CD14-positive monocyte (primary cell): ENCODE results near the gene IVD. TPM values are rescaled to one million over a fixed set of nuclear protein-coding genes. Genes with fewer than 3 reads are reported as not detected.

Experiments
- DNase-seq, 3 donors: peaks; one replicate each; pipeline ENCODE4 v3.0.0-alpha.2; 2011 to 2022
- H2AFZ ChIP-seq: 2 replicates; pipeline ENCODE4 v1.6.0; 2012; ENCODE audit warnings: mild to moderate bottlenecking, low read depth, low read length, inconsistent platforms; ENCODE audit not compliant: insufficient read depth, poor library complexity, severe bottlenecking
- H3K27ac ChIP-seq, 2 donors: 1 replicate in 1 of 2; 2 replicates in 1 of 2; pipeline ENCODE4 v1.5.1; 2012 to 2013; ENCODE audit warnings: low read length in 2 of 2, control low read depth in 1 of 2, inconsistent platforms in 1 of 2, low read depth in 1 of 2, mild to moderate bottlenecking in 1 of 2
- H3K27me3 ChIP-seq, 2 donors: one replicate each; pipeline versions ENCODE4 v1.6.0 to v1.6.1; 2011 to 2013; ENCODE audit warnings: low read length in 2 of 2; ENCODE audit not compliant: control insufficient read depth in 2 of 2, insufficient read depth in 2 of 2
- H3K36me3 ChIP-seq, 2 donors: replicated peaks in 1 of 2; 1 replicate in 1 of 2; 2 replicates in 1 of 2; pipeline versions ENCODE4 v1.5.1 to v1.6.1; 2012 to 2013; ENCODE audit warnings: low read length in 2 of 2, control low read depth in 1 of 2, inconsistent platforms in 1 of 2, mild to moderate bottlenecking in 1 of 2; ENCODE audit not compliant: insufficient read depth in 2 of 2, control insufficient read depth in 1 of 2
- H3K4me1 ChIP-seq, 2 donors: 1 replicate in 1 of 2; 2 replicates in 1 of 2; pipeline versions ENCODE4 v1.5.1 to v1.6.1; 2012 to 2013; ENCODE audit warnings: low read length in 2 of 2, control low read depth in 1 of 2, inconsistent platforms in 1 of 2, mild to moderate bottlenecking in 1 of 2, moderate library complexity in 1 of 2; ENCODE audit not compliant: insufficient read depth in 2 of 2, control insufficient read depth in 1 of 2
- H3K4me2 ChIP-seq: replicated peaks from 2 replicates; pipeline ENCODE3; 2012; ENCODE audit warnings: low read length, moderate library complexity, mild to moderate bottlenecking; ENCODE audit not compliant: poor library complexity, severe bottlenecking; ENCODE audit errors: extremely low read depth
- H3K4me3 ChIP-seq, 3 experiments: fragments of 200-600 bp in 1 of 3; sonication (generic) in 1 of 3; replicated peaks in 1 of 3; 1 replicate in 2 of 3; 2 replicates in 1 of 3; pipeline ENCODE4 v1.5.1; 2011 to 2013; ENCODE audit warnings: low read length in 3 of 3, mild to moderate bottlenecking in 3 of 3, control low read depth in 2 of 3, low read depth in 2 of 3, inconsistent platforms in 1 of 3, moderate library complexity in 1 of 3
- H3K79me2 ChIP-seq: 2 replicates; pipeline ENCODE4 v1.6.0; 2012; ENCODE audit warnings: mild to moderate bottlenecking, control low read depth, inconsistent platforms, low read length, moderate library complexity; ENCODE audit not compliant: insufficient read depth
- H3K9ac ChIP-seq: 2 replicates; pipeline ENCODE4 v1.6.0; 2017; ENCODE audit warnings: low read length, mild to moderate bottlenecking; ENCODE audit not compliant: insufficient read depth, poor library complexity, severe bottlenecking
- H3K9me3 ChIP-seq, 2 donors: replicated peaks in 1 of 2; 1 replicate in 1 of 2; 2 replicates in 1 of 2; pipeline versions ENCODE4 v1.5.1 to v1.6.1; 2012 to 2013; ENCODE audit warnings: low read length in 2 of 2, control low read depth in 1 of 2; ENCODE audit not compliant: control insufficient read depth in 1 of 2, insufficient read depth in 1 of 2
- H4K20me1 ChIP-seq: 2 replicates; pipeline ENCODE4 v1.6.0; 2012; ENCODE audit warnings: mild to moderate bottlenecking, low read length, control low read depth, moderate library complexity; ENCODE audit not compliant: insufficient read depth
- H3K27ac Mint-ChIP-seq, 7 donors: one replicate each; pipeline ENCODE4 v1.8.0; 2020; ENCODE audit warnings: mild to moderate bottlenecking in 7 of 7, mixed read lengths in 7 of 7, moderate library complexity in 6 of 7, inconsistent platforms in 2 of 7
- H3K27me3 Mint-ChIP-seq, 3 donors: one replicate each; pipeline ENCODE4 v1.8.0; 2021 to 2022; ENCODE audit warnings: low read depth in 3 of 3, mild to moderate bottlenecking in 3 of 3, mixed read lengths in 3 of 3, moderate library complexity in 3 of 3, inconsistent platforms in 1 of 3
- H3K36me3 Mint-ChIP-seq, 2 donors: one replicate each; pipeline ENCODE4 v1.8.0; 2020; ENCODE audit warnings: mixed read lengths in 2 of 2, inconsistent platforms in 1 of 2, mild to moderate bottlenecking in 1 of 2
- H3K4me1 Mint-ChIP-seq: one replicate; pipeline ENCODE4 v1.8.0; 2020; ENCODE audit warnings: mild to moderate bottlenecking, mixed read lengths
- H3K4me3 Mint-ChIP-seq, 2 donors: one replicate each; pipeline ENCODE4 v1.8.0; 2020; ENCODE audit warnings: mild to moderate bottlenecking in 2 of 2, mixed read lengths in 2 of 2, moderate library complexity in 1 of 2
- H3K9me3 Mint-ChIP-seq, 7 donors: one replicate each; pipeline ENCODE4 v1.8.0; 2020 to 2022; ENCODE audit warnings: mixed read lengths in 7 of 7, mild to moderate bottlenecking in 6 of 7, moderate library complexity in 6 of 7, inconsistent platforms in 2 of 7
- WGBS: methylation state at CpG from one replicate; pipeline ENCODE4 v1.1.5; 2013; ENCODE audit warnings: missing lambda C conversion rate; ENCODE audit not compliant: insufficient coverage; 5-methylcytosine and 5-hydroxymethylcytosine counted together
- intact Hi-C, 2 donors: fragments of 100-400 bp; cut with micrococcal nuclease; formaldehyde crosslinking; loops; one replicate each; pipeline versions ENCODE4 v1.15.0 to v1.15.1; 2023
- polyA plus RNA-seq, 3 donors: library from polyadenylated mRNA; depleted of rRNA in 1 of 3; unstranded in 2 of 3; stranded (reverse) in 1 of 3; fragments of 300-500 nt in 2 of 3; fragments of >200 nt in 1 of 3; fragmentation: Illumina TruSeq in 2 of 3; gene quantifications; 1 replicate in 2 of 3; 2 replicates in 1 of 3; pipeline ENCODE4 v1.2.3, GENCODE V29; 2012 to 2021
- TF ChIP-seq, protein P1 (sequence below): fragments of 200-600 bp; IDR thresholded peaks from one replicate; pipeline ENCODE4 v1.8.0; 2022; ENCODE audit warnings: antibody characterized with exemption, mild to moderate bottlenecking

Gene IVD
- polyA plus RNA-seq, 3 donors: 28.6 to 46.3 (median 31.3) TPM

DNA sequence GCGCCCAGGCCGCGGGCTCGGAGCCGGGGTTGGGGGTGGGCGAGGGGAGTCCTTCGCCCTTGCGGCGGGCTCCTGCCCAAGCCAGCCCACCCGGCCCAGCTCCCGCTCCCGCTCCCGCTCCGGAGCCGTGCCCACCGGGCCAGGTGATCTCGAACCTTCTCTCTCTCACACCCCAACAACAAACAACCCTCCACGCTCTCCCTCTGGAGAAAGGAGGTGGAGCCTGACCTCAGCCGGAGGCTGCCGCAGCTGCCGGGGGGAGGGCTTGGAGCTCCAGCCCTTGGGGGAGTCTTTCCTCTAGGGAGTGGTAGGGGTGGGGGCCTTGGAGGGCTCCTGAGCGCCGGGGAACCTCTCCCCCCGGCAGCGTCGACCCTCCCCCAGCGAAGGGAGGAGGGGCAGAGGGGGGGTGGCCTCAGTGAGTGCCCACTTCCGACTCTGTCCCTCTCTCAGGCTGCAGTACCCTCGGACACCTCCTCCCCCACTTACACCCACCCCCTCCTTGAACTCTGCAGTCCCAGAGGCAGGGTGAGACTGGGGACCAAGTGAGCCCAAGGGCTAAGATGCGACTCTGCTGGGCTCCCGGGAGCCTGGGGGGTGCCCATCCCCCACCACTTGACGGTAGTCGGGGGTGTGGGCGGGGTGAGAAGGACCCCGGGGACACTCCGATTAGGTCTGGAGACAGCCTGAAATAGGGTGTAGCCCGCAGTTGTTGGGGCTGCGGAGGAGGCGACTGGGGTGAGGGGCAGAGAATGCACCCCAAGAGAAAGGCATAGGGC is 30.7 kb downstream of the IVD start:
- peaks cover 7 to 11% of the 10 kb centered on the region in 2 donors for H3K36me3 Mint-ChIP-seq
- H3K4me1 Mint-ChIP-seq: peaks cover 28% of the 10 kb centered on the region
- Histone ChIP-seq H3K27ac (no peak overlapping the region), H4K20me1 (no peaks in the 10 kb centered on the region), H3K79me2 (no peaks in the 10 kb centered on the region), H3K4me3 (peak overlapping the region in 1 of 3 experiments; percentile 36), H2AFZ (no peak overlapping the region), H3K36me3 (no peaks in the 10 kb centered on the region), H3K4me2 (peak overlapping the region; percentile 49), H3K9ac (no peak overlapping the region), H3K27me3 (peaks cover 37 to 65% of the 10 kb centered on the region in 2 donors), H3K9me3 (peaks cover 0 to 7% of the 10 kb centered on the region in 2 donors), H3K4me1 (peaks cover 23 to 30% of the 10 kb centered on the region in 2 donors)
- intact Hi-C loops: no loop called here
- 0% methylated on average over 20 of the region's 39 CpGs for WGBS
- peak overlapping the region; percentile 24 to 71 for H3K4me3 Mint-ChIP-seq
- peaks cover 62 to 70% (median 69%) of the 10 kb centered on the region in 3 donors for H3K27me3 Mint-ChIP-seq
- no peak for DNase-seq
- TF ChIP-seq, protein P1, sequence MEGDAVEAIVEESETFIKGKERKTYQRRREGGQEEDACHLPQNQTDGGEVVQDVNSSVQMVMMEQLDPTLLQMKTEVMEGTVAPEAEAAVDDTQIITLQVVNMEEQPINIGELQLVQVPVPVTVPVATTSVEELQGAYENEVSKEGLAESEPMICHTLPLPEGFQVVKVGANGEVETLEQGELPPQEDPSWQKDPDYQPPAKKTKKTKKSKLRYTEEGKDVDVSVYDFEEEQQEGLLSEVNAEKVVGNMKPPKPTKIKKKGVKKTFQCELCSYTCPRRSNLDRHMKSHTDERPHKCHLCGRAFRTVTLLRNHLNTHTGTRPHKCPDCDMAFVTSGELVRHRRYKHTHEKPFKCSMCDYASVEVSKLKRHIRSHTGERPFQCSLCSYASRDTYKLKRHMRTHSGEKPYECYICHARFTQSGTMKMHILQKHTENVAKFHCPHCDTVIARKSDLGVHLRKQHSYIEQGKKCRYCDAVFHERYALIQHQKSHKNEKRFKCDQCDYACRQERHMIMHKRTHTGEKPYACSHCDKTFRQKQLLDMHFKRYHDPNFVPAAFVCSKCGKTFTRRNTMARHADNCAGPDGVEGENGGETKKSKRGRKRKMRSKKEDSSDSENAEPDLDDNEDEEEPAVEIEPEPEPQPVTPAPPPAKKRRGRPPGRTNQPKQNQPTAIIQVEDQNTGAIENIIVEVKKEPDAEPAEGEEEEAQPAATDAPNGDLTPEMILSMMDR: no peak
- no peak overlapping the region for H3K27ac Mint-ChIP-seq
- H3K9me3 Mint-ChIP-seq: peaks cover 0 to 27% (median 6%) of the 10 kb centered on the region in 7 donors

DNA sequence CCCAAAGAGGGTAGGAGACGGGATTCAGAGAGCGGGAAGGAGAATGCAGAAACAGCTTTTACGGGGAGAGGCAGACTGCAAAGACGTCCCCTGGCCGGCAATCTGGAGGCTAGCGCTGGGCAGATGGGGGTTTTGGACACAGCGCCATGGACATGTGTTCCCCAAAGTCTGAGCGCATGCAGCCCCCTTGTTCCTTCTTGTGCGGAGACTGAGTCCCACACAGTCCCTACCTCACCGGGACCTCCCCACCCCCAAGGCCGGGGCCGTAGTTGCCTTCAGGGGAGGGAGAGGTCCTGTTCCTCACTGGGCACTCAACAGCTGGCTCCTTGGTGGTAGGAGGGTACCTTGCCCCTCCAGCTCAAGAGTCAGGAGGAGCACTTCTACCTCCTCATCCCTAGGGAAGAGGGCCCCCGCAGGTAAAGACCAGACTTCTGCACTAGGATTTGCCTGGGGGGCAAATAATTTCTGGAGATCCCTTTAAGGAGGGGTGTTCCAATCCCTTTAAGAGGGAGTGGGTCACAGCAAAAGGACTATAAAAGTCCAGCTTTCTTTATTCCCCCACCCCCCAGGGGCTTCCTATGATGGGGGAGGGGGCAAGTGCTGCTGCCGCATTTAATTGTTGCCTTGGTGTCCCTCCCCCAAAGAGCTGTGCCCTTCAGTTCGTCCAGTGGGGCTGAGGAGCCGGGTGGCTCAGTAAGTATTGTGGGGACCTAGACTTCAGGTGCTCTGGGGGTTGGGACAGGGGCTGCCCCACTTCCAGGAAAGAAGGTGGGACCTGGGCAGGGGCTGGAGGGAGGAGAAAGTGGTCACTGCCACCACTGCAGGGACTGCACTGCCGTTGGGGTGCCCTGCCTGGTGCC is 31.5 kb downstream of the IVD start:
- intact Hi-C loops: no loop called here
- Histone ChIP-seq H3K4me3 (peak overlapping the region in 1 of 3 experiments; percentile 36), H3K4me1 (peaks cover 23 to 35% of the 10 kb centered on the region in 2 donors), H4K20me1 (peaks cover 3% of the 10 kb centered on the region), H3K79me2 (peaks cover 4% of the 10 kb centered on the region), H3K36me3 (no peaks in the 10 kb centered on the region), H2AFZ (no peak overlapping the region), H3K9me3 (peaks cover 0 to 7% of the 10 kb centered on the region in 2 donors), H3K27me3 (peaks cover 37 to 65% of the 10 kb centered on the region in 2 donors), H3K4me2 (peak overlapping the region; percentile 49), H3K27ac (no peak overlapping the region), H3K9ac (no peak overlapping the region)
- 20% methylated on average over 10 of the region's 17 CpGs for WGBS
- no peak for DNase-seq
- Mint-ChIP-seq H3K9me3 (peaks cover 0 to 30% (median 7%) of the 10 kb centered on the region in 7 donors), H3K27ac (no peak overlapping the region), H3K27me3 (peaks cover 64 to 75% (median 69%) of the 10 kb centered on the region in 3 donors), H3K4me3 (peak overlapping the region; percentile 24 to 99), H3K36me3 (peaks cover 7 to 11% of the 10 kb centered on the region in 2 donors), H3K4me1 (peaks cover 28% of the 10 kb centered on the region)
- TF ChIP-seq, protein P1: no peak
